GM12872 (cell line): ENCODE measurements around the gene HTR1A.

Experiments
- CTCF ChIP-seq: IDR thresholded peaks from 3 replicates; pipeline ENCODE4 v1.5.1; 2011; ENCODE audit warnings: low read depth, mild to moderate bottlenecking, low read length, moderate library complexity; ENCODE audit not compliant: insufficient read depth

The HTR1A gene

GRCh38 chr5:63935103-63935502 is 27.1 kb downstream of the HTR1A start:
- TF ChIP-seq CTCF = no peak

GRCh38 chr5:63931836-63932235 is 30.4 kb downstream of the HTR1A start:
- TF ChIP-seq CTCF = no peak

GRCh38 chr5:63928451-63928850 is 33.8 kb downstream of the HTR1A start:
- TF ChIP-seq CTCF = no peak

- TF ChIP-seq CTCF = no peak
Observed at GRCh38 chr5:63923914-63924313, 38.3 kb downstream of the HTR1A start.

- no peak for TF ChIP-seq CTCF
Observed at GRCh38 chr5:63919763-63920478, 42.3 kb downstream of the HTR1A start.

GRCh38 chr5:63916786-63917185 is 45.5 kb downstream of the HTR1A start:
- no peak for TF ChIP-seq CTCF

GRCh38 chr5:63911871-63912270 is 50.4 kb downstream of the HTR1A start:
- no peak for TF ChIP-seq CTCF
